WERI-Rb-1 (cell line): ENCODE results near the gene CCDC80.

ENCODE experiments used
- DNase-seq: peaks from one replicate; pipeline ENCODE4 v3.0.0-alpha.2; 2020
- H3K27ac ChIP-seq: fragments of 250-450 bp; sonication (Bioruptor Pico); 2 replicates; pipeline ENCODE4 v1.5.1; 2020; ENCODE audit warnings: mild to moderate bottlenecking, moderate library complexity
- H3K27me3 ChIP-seq: fragments of 250-450 bp; sonication (Bioruptor Pico); 2 replicates; pipeline ENCODE4 v1.5.1; 2021; ENCODE audit warnings: mild to moderate bottlenecking, low read depth, moderate library complexity; ENCODE audit not compliant: insufficient read depth, severe bottlenecking
- H3K36me3 ChIP-seq: fragments of 250-450 bp; sonication (Bioruptor Pico); 2 replicates; pipeline ENCODE4 v1.5.1; 2020; ENCODE audit warnings: mild to moderate bottlenecking, moderate library complexity
- H3K4me3 ChIP-seq: 2 replicates; pipeline ENCODE4 v1.5.1; 2011; ENCODE audit warnings: low read depth, mild to moderate bottlenecking, control low read depth, low read length
- H3K9me3 ChIP-seq: fragments of 250-450 bp; sonication (Bioruptor Pico); 2 replicates; pipeline ENCODE4 v1.5.1; 2021; ENCODE audit warnings: mild to moderate bottlenecking, moderate library complexity; ENCODE audit not compliant: severe bottlenecking
- TF ChIP-seq, protein P1 (sequence below): IDR thresholded peaks from 2 replicates; pipeline ENCODE4 v1.5.1; 2011; ENCODE audit warnings: low read depth, mild to moderate bottlenecking, control low read depth, inconsistent platforms, low read length

The CCDC80 gene

DNA sequence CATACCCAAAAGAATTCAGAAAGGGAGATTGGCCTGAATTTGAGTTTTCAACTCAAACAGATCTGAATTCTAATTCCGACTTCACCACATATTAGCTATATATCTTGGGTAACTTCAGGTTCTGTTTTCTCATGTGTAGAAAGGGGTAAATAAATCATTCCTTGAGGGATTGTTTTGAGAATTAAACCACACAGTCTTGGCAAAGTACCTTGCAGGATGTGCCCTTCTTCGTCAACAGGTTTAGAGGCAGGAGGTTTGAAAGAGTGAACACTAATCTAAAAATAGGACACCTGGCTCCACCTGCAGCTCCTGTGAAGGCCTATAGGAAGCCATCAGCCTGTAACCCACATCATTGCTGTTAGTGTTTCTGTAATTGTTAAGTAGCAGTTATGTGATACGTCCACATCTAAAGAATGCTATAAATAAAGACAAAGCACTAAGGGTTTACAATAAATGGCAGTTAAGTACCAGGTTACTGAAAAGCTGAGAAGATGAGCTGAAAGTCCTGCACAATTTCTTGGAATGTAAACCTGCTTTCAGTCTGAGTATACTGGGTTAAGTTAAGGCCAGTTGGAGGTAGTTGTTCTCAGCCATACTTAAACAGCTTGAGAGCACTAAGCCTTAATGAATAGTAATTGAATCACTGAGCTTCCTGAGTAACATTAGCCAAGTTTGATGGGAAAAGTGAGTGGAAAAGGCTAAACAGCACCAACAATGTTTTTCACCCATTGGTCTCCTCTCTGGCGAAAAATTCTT is 6.0 kb downstream of the CCDC80 start:
- Histone ChIP-seq H3K27me3 (no peaks in the 10 kb centered on the region), H3K9me3 (no peaks in the 10 kb centered on the region), H3K36me3 (no peaks in the 10 kb centered on the region), H3K27ac (no peak overlapping the region), H3K4me3 (no peak overlapping the region)
- DNase-seq: no peak
- TF ChIP-seq, protein P1, sequence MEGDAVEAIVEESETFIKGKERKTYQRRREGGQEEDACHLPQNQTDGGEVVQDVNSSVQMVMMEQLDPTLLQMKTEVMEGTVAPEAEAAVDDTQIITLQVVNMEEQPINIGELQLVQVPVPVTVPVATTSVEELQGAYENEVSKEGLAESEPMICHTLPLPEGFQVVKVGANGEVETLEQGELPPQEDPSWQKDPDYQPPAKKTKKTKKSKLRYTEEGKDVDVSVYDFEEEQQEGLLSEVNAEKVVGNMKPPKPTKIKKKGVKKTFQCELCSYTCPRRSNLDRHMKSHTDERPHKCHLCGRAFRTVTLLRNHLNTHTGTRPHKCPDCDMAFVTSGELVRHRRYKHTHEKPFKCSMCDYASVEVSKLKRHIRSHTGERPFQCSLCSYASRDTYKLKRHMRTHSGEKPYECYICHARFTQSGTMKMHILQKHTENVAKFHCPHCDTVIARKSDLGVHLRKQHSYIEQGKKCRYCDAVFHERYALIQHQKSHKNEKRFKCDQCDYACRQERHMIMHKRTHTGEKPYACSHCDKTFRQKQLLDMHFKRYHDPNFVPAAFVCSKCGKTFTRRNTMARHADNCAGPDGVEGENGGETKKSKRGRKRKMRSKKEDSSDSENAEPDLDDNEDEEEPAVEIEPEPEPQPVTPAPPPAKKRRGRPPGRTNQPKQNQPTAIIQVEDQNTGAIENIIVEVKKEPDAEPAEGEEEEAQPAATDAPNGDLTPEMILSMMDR: no peak

DNA sequence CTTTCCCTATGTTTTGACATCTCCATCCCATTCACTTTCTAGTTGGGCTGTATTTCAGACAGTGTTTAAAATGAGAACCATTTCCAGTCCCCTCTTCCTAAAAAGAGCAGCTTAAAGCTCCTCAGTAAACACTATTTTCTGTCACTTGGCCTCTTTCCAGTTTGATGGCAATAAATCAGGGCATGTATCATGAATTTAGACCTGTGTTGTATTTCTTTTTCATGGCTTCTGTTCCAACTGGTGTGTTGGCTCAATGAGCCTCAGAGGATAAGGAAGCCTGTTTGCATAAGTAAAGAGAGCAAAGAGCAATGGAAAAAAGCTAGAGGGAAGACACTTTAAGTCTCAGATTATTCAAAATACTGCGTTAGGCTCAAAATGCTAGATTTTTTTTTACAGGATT is 7.2 kb downstream of the CCDC80 start:
- TF ChIP-seq, protein P1: no peak
- Histone ChIP-seq H3K4me3 (no peak overlapping the region), H3K36me3 (no peaks in the 10 kb centered on the region), H3K27me3 (no peaks in the 10 kb centered on the region), H3K9me3 (no peaks in the 10 kb centered on the region), H3K27ac (no peak overlapping the region)
- no peak for DNase-seq

DNA sequence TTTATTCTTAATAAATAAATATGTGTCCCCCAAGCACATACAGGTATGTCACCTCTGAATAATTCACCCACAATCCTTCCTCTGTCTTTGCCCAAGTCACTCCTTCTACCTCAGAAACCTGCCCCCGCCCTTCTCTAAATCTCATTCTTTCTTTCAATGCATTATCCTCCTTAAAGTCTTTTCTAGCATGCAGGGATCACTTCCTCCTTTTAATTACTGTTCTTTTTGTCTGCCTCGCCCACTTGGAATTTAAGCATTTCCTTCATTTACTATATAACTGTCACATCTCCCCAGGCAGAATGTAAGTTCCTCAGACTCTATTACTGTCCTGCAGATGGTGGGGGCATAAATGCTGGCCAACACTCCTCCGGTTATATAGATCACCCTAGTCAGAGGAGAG is 7.8 kb downstream of the CCDC80 start:
- Histone ChIP-seq H3K4me3 (no peak overlapping the region), H3K9me3 (no peaks in the 10 kb centered on the region), H3K27ac (no peak overlapping the region), H3K27me3 (no peaks in the 10 kb centered on the region), H3K36me3 (no peaks in the 10 kb centered on the region)
- DNase-seq: no peak
- TF ChIP-seq, protein P1: no peak

DNA sequence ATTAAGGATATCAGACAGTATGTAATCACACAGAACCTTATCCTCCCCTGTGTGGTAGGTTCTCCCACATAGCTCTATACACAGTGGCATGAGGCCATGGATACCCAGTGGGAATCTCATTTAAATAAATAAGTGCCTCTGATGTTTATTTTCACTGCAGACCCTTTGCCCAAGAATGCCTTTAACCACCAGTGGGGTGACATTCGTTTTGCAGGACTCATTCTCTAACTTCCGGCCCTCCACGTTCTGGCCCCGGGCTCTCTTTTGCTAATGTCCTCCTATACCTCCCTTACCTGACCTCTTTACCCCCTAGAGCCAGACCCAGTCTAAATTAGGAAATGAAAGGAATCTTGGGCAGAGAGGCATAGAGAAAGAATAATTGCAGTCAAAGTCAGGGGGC is 8.3 kb downstream of the CCDC80 start:
- no peak overlapping the region for H3K4me3 ChIP-seq
- no peaks in the 10 kb centered on the region for H3K36me3 ChIP-seq
- H3K27ac ChIP-seq: no peak overlapping the region
- H3K27me3 ChIP-seq: no peaks in the 10 kb centered on the region
- TF ChIP-seq, protein P1: no peak
- H3K9me3 ChIP-seq: no peaks in the 10 kb centered on the region
- DNase-seq: no peak

DNA sequence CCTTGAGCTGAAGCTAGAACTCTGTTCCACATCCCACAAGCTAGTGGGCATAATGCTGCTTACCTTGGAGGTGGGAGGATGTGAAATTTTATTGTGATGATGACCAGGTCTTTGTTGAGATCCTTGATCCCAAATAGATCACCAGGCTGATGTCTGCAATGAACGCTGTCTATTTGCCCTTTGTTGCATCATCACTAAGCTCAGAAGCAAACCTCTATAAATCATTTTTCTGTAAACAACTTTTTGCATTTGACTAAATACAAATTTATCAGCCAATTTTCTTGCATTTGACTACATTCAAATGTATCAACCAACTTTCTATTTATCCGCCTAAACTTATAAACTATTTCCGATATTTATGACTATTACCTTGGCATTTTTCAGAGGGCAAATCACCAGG is 9.7 kb downstream of the CCDC80 start:
- no peaks in the 10 kb centered on the region for H3K9me3 ChIP-seq
- H3K27ac ChIP-seq: no peak overlapping the region
- TF ChIP-seq, protein P1: no peak
- no peak for DNase-seq
- no peaks in the 10 kb centered on the region for H3K36me3 ChIP-seq
- no peak overlapping the region for H3K4me3 ChIP-seq
- no peaks in the 10 kb centered on the region for H3K27me3 ChIP-seq

DNA sequence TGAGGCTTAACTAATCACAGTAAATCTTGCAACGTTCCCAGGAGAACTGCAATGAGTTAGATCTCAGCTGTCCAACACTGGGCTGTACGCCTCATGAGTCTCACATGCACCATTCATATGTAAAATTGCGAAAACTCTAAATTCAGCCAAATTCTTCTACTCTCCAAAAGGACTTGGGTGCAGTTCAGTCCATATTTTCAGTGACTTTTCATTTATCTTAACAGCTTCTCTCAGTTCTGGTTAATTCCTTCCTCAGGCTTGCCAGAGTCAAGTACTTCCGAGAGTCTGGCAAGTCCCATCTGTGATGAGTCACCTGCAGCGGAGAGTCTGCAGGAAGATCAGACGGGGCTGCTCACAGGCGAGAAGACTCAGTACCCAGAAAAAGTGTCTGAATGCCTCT is 11.5 kb downstream of the CCDC80 start:
- Histone ChIP-seq H3K27me3 (no peaks in the 10 kb centered on the region), H3K9me3 (no peaks in the 10 kb centered on the region), H3K4me3 (no peak overlapping the region), H3K36me3 (no peaks in the 10 kb centered on the region), H3K27ac (no peak overlapping the region)
- TF ChIP-seq, protein P1: no peak
- peak; percentile 45 for DNase-seq
